ENCODE data around the gene C1orf52. TPM values are rescaled to one million over a fixed set of nuclear protein-coding genes. Genes with fewer than 3 reads are reported as not detected.
A peak's percentile ranks its signal among the peaks of the same experiment; 100 is the strongest.

The C1orf52 gene
- total and polyA plus RNA-seq, 2 of the 13 experiments (the other 11 are each of a cell fraction or from before 2014, with no cell fraction given), result 19.4 to 27.4 TPM

- TF ChIP-seq ZNF576 (CRISPR knock-in tag; IDR thresholded peaks at IDR 0.05), result no peak
- no peak for TF ChIP-seq ZNF883 (CRISPR knock-in tag; IDR thresholded peaks at IDR 0.05; ENCODE audit: not compliant biosample characterization)
- peak; percentile 58; the same call in 1 of the 2 replicates for TF ChIP-seq SIN3A (IDR thresholded peaks at IDR 0.05; ENCODE audit: borderline replicate concordance, low read depth, low read length)
- no peak for TF ChIP-seq ARID3A (IDR thresholded peaks at IDR 0.05; ENCODE audit: low read depth, low read length)
- TF ChIP-seq PLRG1 (conservative IDR thresholded peaks at IDR 0.05), result no peak
- TF ChIP-seq ZNF224 (CRISPR knock-in tag; IDR thresholded peaks at IDR 0.05), result no peak
- TF ChIP-seq POLR2AphosphoS5 (IDR thresholded peaks at IDR 0.05; ENCODE audit: low read depth, low read length), result peak; percentile 73; the same call in 1 of the 2 replicates
- 0 out of 2 replicates have a peak, but pooled peaks have one; percentile 59 for TF ChIP-seq ZNF720 (CRISPR knock-in tag; IDR thresholded peaks at IDR 0.05)
- TF ChIP-seq RORA (CRISPR knock-in tag; IDR thresholded peaks at IDR 0.05), result no peak
- TF ChIP-seq SMARCE1 (IDR thresholded peaks at IDR 0.05; ENCODE audit: borderline replicate concordance), result no peak
- TF ChIP-seq XBP1 (CRISPR knock-in tag; IDR thresholded peaks at IDR 0.05), result no peak
- no peak for TF ChIP-seq TAF15 (IDR thresholded peaks at IDR 0.05; ENCODE audit: low read depth, low read length, poor library complexity, severe bottlenecking)
- TF ChIP-seq ZNF263 (CRISPR knock-in tag; IDR thresholded peaks at IDR 0.05), result peak; percentile 88; the same call in 1 of the 2 replicates
- no peak for TF ChIP-seq MYNN (CRISPR knock-in tag; IDR thresholded peaks at IDR 0.05; ENCODE audit: low read depth)
- TF ChIP-seq ZNF546 (CRISPR knock-in tag; conservative IDR thresholded peaks at IDR 0.05), result no peak
- no peak for TF ChIP-seq KLF16 (CRISPR knock-in tag; IDR thresholded peaks at IDR 0.05)
- no peak for TF ChIP-seq ZNF660 (CRISPR knock-in tag; IDR thresholded peaks at IDR 0.05; ENCODE audit: borderline replicate concordance, low read depth)
- peak; percentile 71; the same call in 1 of the 2 replicates for TF ChIP-seq ZNF782 (CRISPR knock-in tag; IDR thresholded peaks at IDR 0.05; ENCODE audit: borderline replicate concordance)
- TF ChIP-seq IKZF1 (IDR thresholded peaks at IDR 0.05), result no peak
- no peak for TF ChIP-seq MATR3 (CRISPR knock-in tag; IDR thresholded peaks at IDR 0.05)
- TF ChIP-seq ZBTB26 (CRISPR knock-in tag; IDR thresholded peaks at IDR 0.05; ENCODE audit: borderline replicate concordance), result no peak; the same call in 1 of the 2 replicates
- no peak for TF ChIP-seq ADNP (CRISPR knock-in tag; IDR thresholded peaks at IDR 0.05)
- TF ChIP-seq RELA (CRISPR knock-in tag; IDR thresholded peaks at IDR 0.05), result no peak
- no peak for TF ChIP-seq TBP (CRISPR knock-in tag; IDR thresholded peaks at IDR 0.05)
- TF ChIP-seq ZNF670 (CRISPR knock-in tag; IDR thresholded peaks at IDR 0.05; ENCODE audit: borderline replicate concordance), result no peak
- TF ChIP-seq MEIS2 (CRISPR knock-in tag; IDR thresholded peaks at IDR 0.05), result peak; percentile 67; the same call in 1 of the 2 replicates
- TF ChIP-seq PPARG (CRISPR knock-in tag; conservative IDR thresholded peaks at IDR 0.05), result peak; percentile 12; the same call in 1 of the 2 replicates
Observed at GRCh38 chr1:85276215-85276977, 16.9 kb upstream of the C1orf52 start, which contains the start of gene BCL10 (continued).

Data from HepG2 (cell line).